Gastrocnemius medialis (tissue), 4 donors: ENCODE measurements around the gene HTRA3. TPM values are rescaled to one million over a fixed set of nuclear protein-coding genes. Genes with fewer than 3 reads are reported as not detected.

Experiments
- ATAC-seq, 2 donors: fragments of 150-250 bp; one replicate each; pipeline ENCODE4 v1.9.1; 2016
- DNase-seq, 2 donors: peaks; one replicate each; pipeline ENCODE4 v3.0.0-alpha.2; 2019
- H3K27ac ChIP-seq, 4 donors: fragments of 200-600 bp; sonication (generic); 1 replicate in 1 of 4; 2 replicates in 3 of 4; pipeline ENCODE4 v1.5.1; 2016 to 2018; ENCODE audit warnings: mild to moderate bottlenecking in 2 of 4, moderate library complexity in 1 of 4
- H3K27me3 ChIP-seq, 3 donors: fragments of 200-600 bp; sonication (generic) in 2 of 3; 1 replicate in 1 of 3; 2 replicates in 2 of 3; pipeline versions ENCODE4 v1.5.1 to v1.6.0; 2016 to 2019; ENCODE audit warnings: mild to moderate bottlenecking in 1 of 3, moderate library complexity in 1 of 3
- H3K36me3 ChIP-seq, 2 donors: fragments of 200-600 bp; sonication (generic) in 1 of 2; one replicate each; pipeline ENCODE4 v1.5.1; 2017 to 2018
- H3K4me1 ChIP-seq, 2 donors: fragments of 200-600 bp; sonication (generic) in 1 of 2; one replicate each; pipeline ENCODE4 v1.5.1; 2016 to 2017; ENCODE audit warnings: mild to moderate bottlenecking in 2 of 2
- H3K4me3 ChIP-seq, 4 donors: fragments of 200-600 bp; sonication (generic) in 3 of 4; 1 replicate in 1 of 4; 2 replicates in 3 of 4; pipeline ENCODE4 v1.5.1; 2016 to 2019; ENCODE audit warnings: mild to moderate bottlenecking in 2 of 4
- H3K9me3 ChIP-seq, 3 donors: fragments of 200-600 bp; sonication (generic) in 2 of 3; 1 replicate in 1 of 3; 2 replicates in 2 of 3; pipeline ENCODE4 v1.5.1; 2016 to 2019
- POLR2A ChIP-seq, 2 donors: fragments of 450-650 bp; IDR thresholded peaks; one replicate each; pipeline ENCODE4 v1.6.1; 2017; ENCODE audit warnings: antibody characterized with exemption in 2 of 2, mild to moderate bottlenecking in 2 of 2, moderate library complexity in 2 of 2
- in situ Hi-C, 4 donors: fragments of 200-750 bp; cut with MboI; loops; one replicate each; pipeline versions ENCODE4 v1.15.0 to v1.8.0; 2017; ENCODE audit warnings: low sequenced_read_pairs in 4 of 4
- intact Hi-C: fragments of 100-400 bp; cut with DNase I; formaldehyde crosslinking; loops from one replicate; pipeline ENCODE4 v1.15.1; 2023; ENCODE audit warnings: low total_unique reads
- total RNA-seq, 4 donors: library from RNA; depleted of rRNA; stranded (reverse); fragments of >200 nt; gene quantifications; one replicate each; pipeline versions ENCODE4 v1.1.0 to v1.2.3, GENCODE V29; 2016
- TF ChIP-seq, protein P1 (sequence below), 5 experiments: fragments of 450-650 bp in 3 of 5; fragments of 200-600 bp in 2 of 5; sonication (generic) in 2 of 5; IDR thresholded peaks in 4 of 5; conservative IDR thresholded peaks in 1 of 5; 1 replicate in 4 of 5; 2 replicates in 1 of 5; pipeline ENCODE4 v1.5.1; 2016 to 2019; ENCODE audit warnings: antibody characterized with exemption in 5 of 5, mild to moderate bottlenecking in 3 of 5, moderate library complexity in 3 of 5

Gene HTRA3
- total RNA-seq, 4 donors from 2014 or later: 8.4 to 22.2 (median 16.0) TPM

DNA sequence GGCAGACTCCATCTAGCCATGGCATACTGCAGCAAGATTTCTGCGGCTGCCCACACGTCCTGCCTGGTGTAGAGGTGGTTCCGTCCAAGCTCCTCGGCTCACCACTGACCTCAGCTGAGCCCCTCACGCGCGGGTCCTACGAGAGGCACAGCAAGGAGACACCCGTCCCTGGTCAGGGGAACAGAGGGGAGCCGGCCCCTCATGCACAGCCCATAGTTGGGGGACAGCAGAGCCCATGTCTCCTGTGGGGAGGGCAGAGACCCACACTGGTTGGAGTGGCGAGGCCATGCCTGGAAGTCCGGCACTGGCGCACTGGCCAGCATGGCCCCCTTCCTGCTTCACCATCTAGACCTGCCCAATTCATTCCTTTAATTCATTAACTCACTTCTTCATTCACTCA lies 80.8 kb downstream of the HTRA3 start:
- TF ChIP-seq, protein P1, sequence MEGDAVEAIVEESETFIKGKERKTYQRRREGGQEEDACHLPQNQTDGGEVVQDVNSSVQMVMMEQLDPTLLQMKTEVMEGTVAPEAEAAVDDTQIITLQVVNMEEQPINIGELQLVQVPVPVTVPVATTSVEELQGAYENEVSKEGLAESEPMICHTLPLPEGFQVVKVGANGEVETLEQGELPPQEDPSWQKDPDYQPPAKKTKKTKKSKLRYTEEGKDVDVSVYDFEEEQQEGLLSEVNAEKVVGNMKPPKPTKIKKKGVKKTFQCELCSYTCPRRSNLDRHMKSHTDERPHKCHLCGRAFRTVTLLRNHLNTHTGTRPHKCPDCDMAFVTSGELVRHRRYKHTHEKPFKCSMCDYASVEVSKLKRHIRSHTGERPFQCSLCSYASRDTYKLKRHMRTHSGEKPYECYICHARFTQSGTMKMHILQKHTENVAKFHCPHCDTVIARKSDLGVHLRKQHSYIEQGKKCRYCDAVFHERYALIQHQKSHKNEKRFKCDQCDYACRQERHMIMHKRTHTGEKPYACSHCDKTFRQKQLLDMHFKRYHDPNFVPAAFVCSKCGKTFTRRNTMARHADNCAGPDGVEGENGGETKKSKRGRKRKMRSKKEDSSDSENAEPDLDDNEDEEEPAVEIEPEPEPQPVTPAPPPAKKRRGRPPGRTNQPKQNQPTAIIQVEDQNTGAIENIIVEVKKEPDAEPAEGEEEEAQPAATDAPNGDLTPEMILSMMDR (IDR thresholded peaks at IDR 0.05 in 4 of 5, conservative IDR thresholded peaks at IDR 0.05 in 1 of 5): no peak
- TF ChIP-seq POLR2A (IDR thresholded peaks at IDR 0.05): no peak
- Histone ChIP-seq H3K27me3 (no peaks in the 10 kb centered on the region), H3K27ac (no peak overlapping the region), H3K36me3 (no peaks in the 10 kb centered on the region), H3K9me3 (no peaks in the 10 kb centered on the region), H3K4me1 (peaks cover 13 to 18% of the 10 kb centered on the region in 2 donors), H3K4me3 (no peak overlapping the region)
- no peak for DNase-seq
- no peak for ATAC-seq
- intact Hi-C loops: no loop called here
- in situ Hi-C loops: no loop called here

DNA sequence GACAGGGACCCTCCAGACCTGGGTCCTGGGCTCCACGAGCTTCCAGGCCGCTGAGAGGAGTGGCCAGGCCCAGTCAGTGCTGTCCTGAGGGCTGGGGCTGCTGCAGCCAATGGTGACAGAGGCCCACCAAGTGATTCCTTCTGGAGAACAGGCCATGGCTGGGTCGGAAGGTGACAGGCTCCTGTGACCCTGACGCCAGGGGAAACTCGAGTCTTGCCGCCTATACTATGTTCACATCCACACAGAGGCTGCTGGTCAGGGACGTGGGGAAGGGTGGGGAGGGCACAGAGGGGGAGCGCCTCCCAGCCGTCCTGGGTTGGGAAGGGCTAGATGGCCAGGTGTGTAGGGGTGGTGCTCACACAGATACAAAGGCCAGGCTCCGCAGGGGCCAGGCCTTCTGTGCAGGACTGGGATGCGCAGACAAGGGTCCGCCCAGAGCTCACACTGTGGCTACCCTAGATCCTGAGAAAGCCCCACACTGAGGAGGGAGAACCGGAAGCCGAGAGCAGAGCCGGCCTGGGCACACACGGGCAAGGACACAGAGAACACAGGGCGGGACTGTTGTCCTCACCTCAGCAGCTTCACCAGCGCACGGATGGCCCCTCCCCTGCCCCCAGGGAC lies 81.4 kb downstream of the HTRA3 start:
- no peak for DNase-seq
- Histone ChIP-seq H3K27me3 (no peaks in the 10 kb centered on the region), H3K4me3 (no peak overlapping the region), H3K27ac (peak overlapping the region in 1 of 4 donors; percentile 25), H3K9me3 (no peaks in the 10 kb centered on the region), H3K36me3 (no peaks in the 10 kb centered on the region), H3K4me1 (peaks cover 13 to 18% of the 10 kb centered on the region in 2 donors)
- in situ Hi-C loops: no loop called here
- intact Hi-C loops: no loop called here
- ATAC-seq: no peak
- TF ChIP-seq, protein P1 (IDR thresholded peaks at IDR 0.05 in 4 of 5, conservative IDR thresholded peaks at IDR 0.05 in 1 of 5): no peak
- no peak for TF ChIP-seq POLR2A (IDR thresholded peaks at IDR 0.05)

DNA sequence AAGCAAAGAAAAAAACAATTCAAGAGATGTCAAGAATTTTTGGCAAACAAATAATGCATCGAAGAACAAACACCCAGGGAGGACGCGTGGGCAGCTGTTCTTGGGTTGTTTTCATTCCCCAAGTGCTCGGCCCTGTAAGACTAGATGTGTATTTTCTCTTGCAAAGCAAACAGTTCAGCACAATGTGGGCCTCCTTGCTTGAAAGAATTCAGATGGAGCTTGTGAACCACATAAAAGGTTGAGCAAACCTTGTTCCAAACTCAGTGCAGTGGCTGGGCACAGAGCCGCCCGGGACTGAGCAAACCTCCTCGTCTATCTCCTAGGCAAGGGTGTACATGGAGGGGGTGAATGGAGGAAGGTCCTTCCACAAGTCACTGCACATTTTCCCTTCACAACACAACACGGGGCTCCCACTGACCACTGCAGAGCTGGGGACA lies 82.4 kb downstream of the HTRA3 start:
- DNase-seq (peak in 1 of 2 donors; percentile 49), ATAC-seq (peak; percentile 54 to 61)
- intact Hi-C loops: no loop called here
- H3K27ac ChIP-seq: peak overlapping the region in 1 of 4 donors; percentile 25
- H3K4me3 ChIP-seq: no peak overlapping the region
- H3K27me3 ChIP-seq: no peaks in the 10 kb centered on the region
- H3K36me3 ChIP-seq: no peaks in the 10 kb centered on the region
- no peaks in the 10 kb centered on the region for H3K9me3 ChIP-seq
- H3K4me1 ChIP-seq: peaks cover 13 to 18% of the 10 kb centered on the region in 2 donors
- in situ Hi-C loops: no loop called here
- TF ChIP-seq, protein P1 (IDR thresholded peaks at IDR 0.05 in 4 of 5, conservative IDR thresholded peaks at IDR 0.05 in 1 of 5): no peak
- TF ChIP-seq POLR2A (IDR thresholded peaks at IDR 0.05): no peak

GRCh38 chr4:8352368-8353157 lies 83.0 kb downstream of the HTRA3 start:
- DNase-seq: no peak
- ATAC-seq: no peak
- H3K27ac ChIP-seq: peak overlapping the region in 1 of 4 donors; percentile 25
- intact Hi-C loops: no loop called here
- in situ Hi-C loops: no loop called here
- peaks cover 13 to 18% of the 10 kb centered on the region in 2 donors for H3K4me1 ChIP-seq
- H3K9me3 ChIP-seq: no peaks in the 10 kb centered on the region
- H3K27me3 ChIP-seq: no peaks in the 10 kb centered on the region
- TF ChIP-seq POLR2A (IDR thresholded peaks at IDR 0.05): no peak
- TF ChIP-seq, protein P1 (IDR thresholded peaks at IDR 0.05 in 4 of 5, conservative IDR thresholded peaks at IDR 0.05 in 1 of 5): no peak
- no peak overlapping the region for H3K4me3 ChIP-seq
- H3K36me3 ChIP-seq: no peaks in the 10 kb centered on the region
